Parathyroid adenoma (tissue), 2 donors: ENCODE results near the gene DOCK6.

ENCODE experiments used
- H2AFZ ChIP-seq: fragments of 300-600 bp; sonication (generic); one replicate; pipeline ENCODE4 v1.7.0; 2017; ENCODE audit warnings: antibody characterized with exemption, mild to moderate bottlenecking
- H3K27ac ChIP-seq: fragments of 300-600 bp; sonication (generic); one replicate; pipeline ENCODE4 v1.7.0; 2017
- H3K27me3 ChIP-seq: fragments of 300-600 bp; sonication (generic); one replicate; pipeline ENCODE4 v1.7.0; 2017; ENCODE audit warnings: low read length; ENCODE audit not compliant: control insufficient read depth, insufficient read depth
- H3K36me3 ChIP-seq: fragments of 300-600 bp; sonication (generic); one replicate; pipeline ENCODE4 v1.7.0; 2017; ENCODE audit warnings: low read length; ENCODE audit not compliant: control insufficient read depth, insufficient read depth
- H3K4me1 ChIP-seq: fragments of 300-600 bp; sonication (generic); one replicate; pipeline ENCODE4 v1.7.0; 2017; ENCODE audit warnings: control low read depth
- H3K4me2 ChIP-seq: fragments of 300-600 bp; sonication (generic); one replicate; pipeline ENCODE4 v1.7.0; 2017; ENCODE audit warnings: low read length
- H3K4me3 ChIP-seq: fragments of 300-600 bp; sonication (generic); one replicate; pipeline ENCODE4 v1.7.0; 2017; ENCODE audit warnings: low read depth, low read length
- H3K79me2 ChIP-seq: fragments of 300-600 bp; sonication (generic); one replicate; pipeline ENCODE4 v1.7.0; 2017; ENCODE audit warnings: control low read depth
- H3K9ac ChIP-seq: fragments of 300-600 bp; sonication (generic); one replicate; pipeline ENCODE4 v1.7.0; 2017; ENCODE audit warnings: mild to moderate bottlenecking
- H3K9me3 ChIP-seq: fragments of 300-600 bp; sonication (generic); one replicate; pipeline ENCODE4 v1.7.0; 2017; ENCODE audit warnings: low read length; ENCODE audit not compliant: control insufficient read depth
- TF ChIP-seq, protein P1 (sequence below): fragments of 300-600 bp; sonication (generic); IDR thresholded peaks from one replicate; pipeline ENCODE4 v1.7.0; 2017; ENCODE audit warnings: antibody characterized with exemption, mild to moderate bottlenecking
- donor health status: primary hyperparathyroidism.

The DOCK6 gene

DNA sequence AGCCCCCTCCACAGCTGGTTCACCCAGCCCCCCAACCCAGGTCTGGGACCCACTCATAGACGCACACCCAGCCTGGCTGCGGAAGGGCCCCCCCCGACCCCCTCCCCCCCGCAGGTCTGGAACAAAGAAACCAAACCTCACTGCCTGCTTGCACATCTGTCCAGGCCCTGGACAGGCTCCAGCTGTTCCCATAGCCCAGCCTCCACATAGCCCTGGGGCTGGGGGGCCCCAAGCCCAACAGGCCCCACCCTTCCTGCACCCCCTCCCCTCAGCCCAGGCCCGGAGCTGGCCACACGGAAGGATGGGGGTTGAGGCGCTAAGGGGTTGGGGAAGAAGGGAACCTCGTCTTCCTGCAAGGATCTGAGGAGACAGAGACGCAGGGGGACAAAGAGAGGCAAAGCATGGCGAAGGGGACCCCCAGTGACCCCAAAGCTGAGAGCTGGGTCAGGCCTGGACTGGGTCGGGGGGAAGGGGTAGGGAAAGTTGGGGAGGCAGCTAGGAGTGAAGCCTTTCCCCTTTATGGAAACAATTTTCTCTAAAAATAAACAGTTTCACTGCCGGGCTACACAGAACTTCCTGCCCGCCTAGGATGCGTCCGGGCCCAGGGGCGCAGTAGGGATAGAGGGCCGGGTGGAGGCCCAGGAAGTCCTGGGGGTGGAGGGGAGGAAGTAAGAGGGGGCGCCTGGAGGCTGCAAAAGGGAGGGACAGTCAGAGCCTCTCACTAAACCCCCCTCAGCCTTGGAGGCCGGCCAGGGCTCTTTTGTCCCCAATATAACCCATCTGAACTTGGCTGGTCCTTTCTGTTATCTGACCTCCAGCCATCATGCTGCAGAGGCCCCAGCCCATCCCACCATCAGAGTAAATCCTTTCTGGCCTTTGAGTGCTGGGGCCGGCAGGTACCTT lies 67.4 kb downstream of the DOCK6 start:
- Histone ChIP-seq H3K9me3 (no peaks in the 10 kb centered on the region), H3K27ac (no peak overlapping the region), H2AFZ (no peak overlapping the region), H3K36me3 (no peaks in the 10 kb centered on the region), H3K4me3 (no peak overlapping the region), H3K4me2 (no peak overlapping the region), H3K9ac (no peak overlapping the region), H3K79me2 (no peaks in the 10 kb centered on the region), H3K27me3 (no peaks in the 10 kb centered on the region), H3K4me1 (peaks cover 3% of the 10 kb centered on the region)
- TF ChIP-seq, protein P1, sequence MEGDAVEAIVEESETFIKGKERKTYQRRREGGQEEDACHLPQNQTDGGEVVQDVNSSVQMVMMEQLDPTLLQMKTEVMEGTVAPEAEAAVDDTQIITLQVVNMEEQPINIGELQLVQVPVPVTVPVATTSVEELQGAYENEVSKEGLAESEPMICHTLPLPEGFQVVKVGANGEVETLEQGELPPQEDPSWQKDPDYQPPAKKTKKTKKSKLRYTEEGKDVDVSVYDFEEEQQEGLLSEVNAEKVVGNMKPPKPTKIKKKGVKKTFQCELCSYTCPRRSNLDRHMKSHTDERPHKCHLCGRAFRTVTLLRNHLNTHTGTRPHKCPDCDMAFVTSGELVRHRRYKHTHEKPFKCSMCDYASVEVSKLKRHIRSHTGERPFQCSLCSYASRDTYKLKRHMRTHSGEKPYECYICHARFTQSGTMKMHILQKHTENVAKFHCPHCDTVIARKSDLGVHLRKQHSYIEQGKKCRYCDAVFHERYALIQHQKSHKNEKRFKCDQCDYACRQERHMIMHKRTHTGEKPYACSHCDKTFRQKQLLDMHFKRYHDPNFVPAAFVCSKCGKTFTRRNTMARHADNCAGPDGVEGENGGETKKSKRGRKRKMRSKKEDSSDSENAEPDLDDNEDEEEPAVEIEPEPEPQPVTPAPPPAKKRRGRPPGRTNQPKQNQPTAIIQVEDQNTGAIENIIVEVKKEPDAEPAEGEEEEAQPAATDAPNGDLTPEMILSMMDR = no peak

DNA sequence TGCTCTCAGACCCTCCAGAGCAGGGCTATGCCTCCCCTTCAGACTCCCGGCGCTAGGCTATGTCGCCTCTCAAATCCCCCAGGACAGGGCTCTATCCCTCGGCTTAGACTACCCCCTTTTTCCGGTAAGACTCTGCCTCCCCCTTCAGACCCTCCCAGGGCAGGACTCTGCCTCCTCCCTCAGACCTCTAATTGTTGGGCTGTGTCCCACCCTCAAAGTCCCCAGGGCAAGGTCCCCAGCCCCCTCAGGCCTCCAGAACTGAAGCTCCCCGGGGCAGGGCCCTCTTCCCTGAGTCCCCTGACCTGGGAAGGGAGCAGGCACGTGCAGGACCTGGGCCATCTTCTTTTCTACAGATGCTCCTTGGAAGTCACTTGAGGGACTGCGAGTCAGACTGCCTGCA lies 68.2 kb downstream of the DOCK6 start:
- no peaks in the 10 kb centered on the region for H3K9me3 ChIP-seq
- H3K4me3 ChIP-seq = no peak overlapping the region
- H3K9ac ChIP-seq = no peak overlapping the region
- no peaks in the 10 kb centered on the region for H3K27me3 ChIP-seq
- TF ChIP-seq, protein P1 = no peak
- peaks cover 3% of the 10 kb centered on the region for H3K4me1 ChIP-seq
- H3K36me3 ChIP-seq = no peaks in the 10 kb centered on the region
- H2AFZ ChIP-seq = no peak overlapping the region
- H3K4me2 ChIP-seq = no peak overlapping the region
- H3K79me2 ChIP-seq = no peaks in the 10 kb centered on the region
- no peak overlapping the region for H3K27ac ChIP-seq

DNA sequence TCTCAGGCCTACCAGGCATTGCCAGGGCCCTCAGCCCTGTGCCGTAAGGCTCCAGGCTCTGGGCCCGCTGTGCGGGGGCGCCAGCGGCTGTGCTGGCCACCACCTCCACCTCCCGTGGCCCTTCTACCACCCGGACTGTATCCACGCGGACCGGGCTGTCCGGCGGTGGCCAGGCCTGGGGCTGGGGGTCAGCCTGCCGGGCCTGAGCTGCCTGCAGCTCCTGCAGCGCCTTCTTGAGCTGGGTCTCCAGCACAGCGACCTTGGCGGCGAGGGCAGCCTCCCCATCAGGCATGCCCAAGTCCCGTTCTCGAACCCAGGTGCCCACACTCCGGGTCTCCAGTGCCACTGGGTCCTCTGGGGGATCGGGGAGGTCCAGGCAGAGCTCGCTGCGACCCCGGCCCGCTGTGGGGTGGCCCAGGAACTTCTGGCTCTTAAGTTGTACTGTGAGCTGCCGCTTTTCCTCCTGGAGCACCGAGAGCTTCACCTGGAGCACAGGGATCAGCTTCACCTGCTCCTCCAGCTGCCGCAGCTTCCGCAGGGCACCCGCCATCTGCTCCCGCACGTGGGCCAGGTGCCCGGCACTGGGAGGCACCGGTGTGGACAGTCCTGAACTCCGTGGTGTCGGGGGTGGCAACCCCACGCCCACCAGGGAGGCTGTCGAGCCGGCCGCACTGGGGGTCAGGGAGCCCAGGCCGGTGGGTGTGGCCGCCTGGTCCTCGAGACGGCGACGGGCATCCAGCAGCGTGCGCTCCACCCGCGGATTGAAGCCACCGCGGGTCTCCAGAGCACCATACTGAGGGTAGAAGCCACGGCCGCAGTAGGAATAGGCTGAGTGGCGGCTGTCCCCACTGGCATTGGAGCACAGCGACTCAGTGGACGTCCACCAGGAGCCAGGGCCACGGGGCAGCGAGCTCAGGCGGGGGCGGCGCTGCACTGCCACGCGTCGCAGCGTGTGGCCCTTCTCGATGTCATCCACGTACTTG lies 69.1 kb downstream of the DOCK6 start:
- H3K4me1 ChIP-seq = peaks cover 3% of the 10 kb centered on the region
- no peaks in the 10 kb centered on the region for H3K36me3 ChIP-seq
- no peak overlapping the region for H3K9ac ChIP-seq
- no peak overlapping the region for H3K27ac ChIP-seq
- H2AFZ ChIP-seq = no peak overlapping the region
- TF ChIP-seq, protein P1 = no peak
- no peak overlapping the region for H3K4me3 ChIP-seq
- no peaks in the 10 kb centered on the region for H3K79me2 ChIP-seq
- no peaks in the 10 kb centered on the region for H3K27me3 ChIP-seq
- no peaks in the 10 kb centered on the region for H3K9me3 ChIP-seq
- no peak overlapping the region for H3K4me2 ChIP-seq

DNA sequence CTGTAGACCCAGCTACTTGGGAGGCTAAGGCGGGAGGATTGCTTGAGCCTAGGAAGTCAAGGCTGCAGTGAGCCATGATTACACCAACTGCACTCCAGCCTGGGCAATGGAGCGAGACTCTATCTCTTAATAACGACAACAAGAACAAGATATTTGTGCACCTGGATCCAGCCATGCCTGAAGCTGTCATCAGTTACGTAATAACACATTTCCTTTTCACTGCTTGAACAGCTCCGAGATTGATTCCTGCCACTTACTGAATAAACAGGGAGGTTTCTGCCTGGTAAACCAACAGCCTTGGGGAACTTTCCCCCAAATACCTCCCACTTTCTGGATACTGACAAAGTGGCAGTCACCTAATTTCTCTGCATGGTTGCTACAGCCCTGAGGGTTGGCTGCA lies 70.4 kb downstream of the DOCK6 start:
- TF ChIP-seq, protein P1 = no peak
- no peak overlapping the region for H3K4me2 ChIP-seq
- H3K9ac ChIP-seq = no peak overlapping the region
- H3K9me3 ChIP-seq = no peaks in the 10 kb centered on the region
- H3K79me2 ChIP-seq = no peaks in the 10 kb centered on the region
- no peak overlapping the region for H2AFZ ChIP-seq
- H3K4me3 ChIP-seq = no peak overlapping the region
- H3K27me3 ChIP-seq = no peaks in the 10 kb centered on the region
- no peak overlapping the region for H3K27ac ChIP-seq
- no peaks in the 10 kb centered on the region for H3K36me3 ChIP-seq
- H3K4me1 ChIP-seq = no peaks in the 10 kb centered on the region
